GM18520 (cell line): ENCODE data around the gene CLCN6.

Experiments
- ATAC-seq: cut with Tn5 transposase; IDR thresholded peaks from one replicate; pipeline ENCODE4 v1.9.1; 2021; ENCODE audit not compliant: unreplicated experiment

The CLCN6 gene

GRCh38 chr1:11805422-11806306, at the start of gene CLCN6, which contains the start of gene MTHFR:
TSS of gene CLCN6 (plus strand) at chr1:11806191. CDS start at chr1:11806263, 72 bp downstream.
TSS of gene MTHFR (minus strand) at chr1:11805964. CDS start at chr1:11803116, 2,848 bp downstream.
- ATAC-seq: peak; percentile 76

DNA sequence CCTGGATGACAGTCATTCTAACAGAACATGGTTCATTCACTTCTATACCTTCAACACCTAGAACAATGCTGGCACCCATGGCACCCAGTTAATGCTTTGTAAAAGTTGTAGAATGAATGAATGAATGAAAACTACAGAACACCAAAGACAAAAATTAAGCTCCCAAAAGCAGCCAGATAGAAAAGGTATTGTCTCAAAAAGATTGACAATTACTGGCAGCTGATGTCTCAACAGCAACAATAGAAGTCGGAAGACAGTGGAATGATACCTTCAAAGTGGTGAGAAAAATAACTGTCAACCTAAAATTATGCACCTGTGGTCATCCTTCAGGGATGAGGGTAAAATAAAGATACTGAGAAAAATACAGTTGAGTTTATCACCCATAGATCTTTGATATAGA, 48.9 kb upstream of the CLCN6 start:
- no peak for ATAC-seq

DNA sequence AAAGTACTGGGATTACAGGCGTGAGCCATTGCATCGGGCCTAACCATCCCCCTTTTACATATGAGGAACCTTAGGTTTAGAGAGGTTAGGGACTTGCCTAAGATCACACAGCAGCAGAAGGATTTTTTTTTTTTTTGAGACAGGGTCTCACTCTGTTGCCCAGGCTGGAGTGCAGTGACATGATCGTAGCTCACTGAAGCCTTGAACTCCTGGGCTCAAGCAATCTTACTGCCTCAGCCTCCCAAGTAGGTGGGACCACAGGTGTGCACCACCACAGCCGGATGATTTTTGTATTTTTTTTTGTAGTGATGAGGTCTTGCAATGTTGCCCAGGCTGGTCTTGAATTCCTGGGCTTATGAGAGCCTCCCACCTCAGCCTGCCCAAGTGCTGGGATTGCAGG, 46.2 kb upstream of the CLCN6 start:
- no peak for ATAC-seq

DNA sequence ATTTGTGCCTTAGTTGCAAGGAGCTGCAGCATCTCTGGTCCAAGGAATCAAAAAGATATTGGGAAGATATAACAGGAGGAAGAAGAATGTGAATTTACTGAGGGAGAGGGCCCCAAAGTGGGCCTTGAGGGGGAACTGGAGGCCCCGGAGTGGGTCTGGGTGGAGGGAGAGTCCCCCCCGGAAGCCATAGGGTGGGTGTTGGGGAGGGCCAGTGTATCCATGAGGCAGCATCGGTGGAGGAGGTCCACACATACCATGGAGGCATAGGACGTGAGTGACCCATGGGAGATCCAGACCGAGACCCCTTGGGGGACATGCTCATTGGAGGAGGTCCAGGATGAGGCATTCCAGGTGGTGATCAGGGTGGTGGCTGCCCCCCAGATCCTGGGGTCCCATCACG, 44.7 kb upstream of the CLCN6 start:
- no peak for ATAC-seq

DNA sequence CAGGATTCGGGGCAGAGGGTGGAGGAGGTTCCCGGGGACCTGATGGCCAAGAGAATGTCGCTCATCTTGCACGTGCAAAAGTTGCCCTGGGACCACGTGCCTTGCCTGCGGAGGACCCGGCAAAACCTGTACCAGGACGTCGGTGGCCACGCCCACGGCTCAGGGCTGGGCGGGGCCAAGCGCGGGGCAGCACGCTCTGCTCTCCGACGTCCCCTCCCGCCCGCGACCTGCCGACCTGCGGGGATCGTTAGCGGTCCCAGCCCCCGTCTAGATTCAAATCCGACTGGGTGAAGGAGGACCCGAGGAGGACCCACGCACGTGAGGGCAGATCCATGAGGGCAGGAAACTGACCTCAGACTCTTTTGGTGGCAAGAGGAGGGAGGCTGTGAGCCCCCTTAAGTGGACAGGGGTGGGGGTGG, 44.0 kb upstream of the CLCN6 start, which contains the start of gene C1orf167:
C1orf167 (plus strand) TSS at position 206 of the 419 bp plus-strand sequence. CDS start 2,208 bp downstream, outside the sequence.
- ATAC-seq: no peak

GRCh38 chr1:11764115-11764514, 41.9 kb upstream of the CLCN6 start:
- no peak for ATAC-seq

- ATAC-seq: no peak
These were observed 41.5 kb upstream of the CLCN6 start for GRCh38 chr1:11764519-11764918.

- no peak for ATAC-seq
These were observed 40.1 kb upstream of the CLCN6 start for GRCh38 chr1:11765661-11766428.

GRCh38 chr1:11766429-11766776, 39.6 kb upstream of the CLCN6 start:
- no peak for ATAC-seq

DNA sequence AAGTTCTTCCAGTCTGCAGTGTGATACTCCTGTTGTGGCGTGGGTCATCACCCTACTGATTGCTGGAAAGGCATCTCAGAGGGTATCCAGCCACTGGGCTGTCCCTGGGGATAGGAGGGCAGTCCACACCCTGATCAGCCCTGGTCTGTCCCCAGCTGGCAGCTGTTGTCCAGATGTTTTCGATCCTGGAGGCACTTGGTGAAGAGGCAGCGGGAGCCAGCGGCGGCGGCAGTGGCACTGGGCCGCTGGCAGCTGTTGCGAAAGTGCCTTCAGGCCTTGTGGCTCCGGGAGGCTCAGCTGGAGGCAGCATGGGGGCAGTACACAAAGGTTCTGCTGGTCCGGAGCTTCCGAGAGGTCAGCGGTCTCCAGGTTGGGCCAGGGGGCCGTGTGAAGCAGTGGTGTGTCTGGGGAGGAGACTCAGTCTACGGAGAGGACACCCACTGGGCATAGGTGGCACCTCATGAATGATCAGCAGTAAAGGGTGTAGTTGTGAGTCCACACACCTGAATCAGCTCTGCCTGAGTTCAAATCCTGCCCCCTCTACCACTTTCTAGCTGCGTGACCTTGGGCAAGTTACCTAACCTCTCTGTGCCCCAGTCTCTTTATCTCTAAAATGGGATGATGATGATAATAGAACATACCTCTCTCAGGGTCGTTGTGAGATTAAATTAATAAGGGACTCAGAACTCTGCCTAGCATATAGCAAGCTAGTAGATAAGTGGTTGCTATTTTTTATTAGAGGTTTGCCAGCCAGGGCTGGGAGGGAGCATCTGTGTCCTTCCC, 37.9 kb upstream of the CLCN6 start:
- no peak for ATAC-seq

DNA sequence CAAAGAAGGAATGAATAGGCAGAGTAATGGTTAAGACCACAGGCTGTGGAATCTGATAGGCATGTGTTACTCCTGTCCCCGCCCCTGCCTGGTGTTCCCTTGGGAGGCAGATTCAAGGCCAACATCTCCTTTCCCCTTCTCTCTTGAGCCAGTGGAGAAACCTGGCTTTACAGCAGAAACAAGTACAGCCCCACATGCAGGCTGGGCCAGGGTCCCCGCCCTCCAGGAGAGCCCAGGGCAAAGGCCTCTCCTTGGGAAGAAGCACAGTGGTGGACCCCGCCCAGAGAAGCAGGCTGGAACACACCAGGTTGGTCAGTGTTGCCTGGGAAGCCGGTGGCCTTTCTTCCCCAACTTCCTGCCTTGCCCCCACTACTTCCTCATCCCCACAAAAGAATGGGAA, 37.2 kb upstream of the CLCN6 start:
- ATAC-seq: no peak

DNA sequence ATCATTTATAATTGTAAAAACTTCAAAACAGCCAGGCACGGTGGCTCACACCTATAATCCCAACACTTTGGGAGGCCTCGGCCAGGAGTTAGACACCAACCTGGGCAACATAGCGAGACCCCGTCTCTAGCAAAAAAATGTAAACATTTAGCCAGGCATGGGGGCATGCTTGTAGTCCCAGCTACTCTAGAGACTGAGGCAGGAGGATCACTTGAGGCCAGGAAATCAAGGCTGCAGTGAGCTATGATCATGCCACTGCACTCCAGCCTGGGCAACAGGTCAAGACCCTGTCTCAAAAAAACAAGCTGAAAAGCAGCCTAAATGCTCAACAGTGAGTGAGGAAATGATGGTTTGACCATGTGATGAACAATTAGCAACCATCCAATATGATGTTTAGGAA, 36.7 kb upstream of the CLCN6 start:
- ATAC-seq: no peak

DNA sequence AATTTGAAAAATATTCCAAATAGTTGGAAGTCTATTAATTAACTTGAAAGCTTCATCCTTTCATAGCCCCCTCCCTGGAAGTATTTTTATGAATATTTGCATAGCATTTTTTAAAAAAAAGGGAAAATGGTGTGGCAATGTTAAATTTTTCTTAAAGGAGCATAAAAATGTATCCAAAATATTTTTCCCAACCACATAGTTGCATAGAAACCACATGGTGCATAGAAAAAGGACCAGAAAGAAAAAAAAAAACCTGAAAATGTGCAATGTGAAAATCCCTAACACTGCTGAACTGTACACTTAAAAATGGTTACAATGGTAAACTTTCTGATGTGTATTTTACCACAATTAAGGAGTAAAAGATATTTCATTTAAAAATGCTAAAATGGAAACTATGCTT, 36.0 kb upstream of the CLCN6 start:
- ATAC-seq: no peak

DNA sequence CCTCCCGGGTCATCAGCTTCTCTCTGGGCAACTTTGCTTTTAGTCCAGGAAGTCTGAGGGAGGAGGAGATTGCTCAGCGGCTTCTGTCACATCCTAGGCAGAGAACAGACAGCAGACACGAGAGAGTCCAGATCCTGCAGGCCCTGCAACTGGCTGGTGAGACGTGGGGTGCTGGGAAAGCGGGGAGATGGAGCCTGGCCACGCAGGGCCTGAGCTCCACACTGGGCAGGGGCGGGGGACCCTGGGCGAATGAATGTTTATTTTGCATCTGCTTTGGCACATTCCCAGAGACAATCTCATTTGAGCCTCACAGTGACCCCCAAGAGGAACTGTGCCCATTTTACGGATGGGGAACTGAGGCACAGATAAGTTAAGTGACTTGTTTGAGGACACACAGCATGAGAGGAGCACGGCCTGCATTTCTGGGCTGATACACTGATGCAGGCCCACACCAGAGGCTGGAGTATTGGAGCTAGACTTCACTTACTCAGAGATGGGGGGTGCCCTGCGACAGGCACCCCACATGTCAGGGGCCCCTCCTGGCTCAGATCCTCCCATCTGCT, 34.4 kb upstream of the CLCN6 start:
- ATAC-seq: no peak

DNA sequence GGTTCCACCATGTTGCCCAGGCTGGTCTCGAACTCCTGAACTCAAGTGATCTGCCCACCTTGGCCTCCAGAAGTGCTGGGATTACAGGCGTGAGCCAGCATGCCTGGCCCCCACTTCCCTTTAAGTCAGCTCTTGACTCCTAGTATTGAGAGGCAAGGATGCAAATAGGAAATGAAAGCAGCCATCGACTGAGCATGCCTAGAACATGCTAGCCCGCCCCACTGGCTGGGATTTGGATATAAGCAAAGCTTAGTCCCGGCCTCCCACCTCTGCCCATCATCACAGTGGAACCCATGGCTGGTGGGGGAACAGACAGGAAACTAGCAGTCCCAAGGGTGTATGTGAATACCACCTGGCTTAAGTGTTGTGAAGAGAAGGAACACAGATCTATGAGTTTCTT, 33.5 kb upstream of the CLCN6 start:
- ATAC-seq: no peak

- ATAC-seq: no peak
These were observed 31.2 kb upstream of the CLCN6 start for GRCh38 chr1:11774753-11775152.

DNA sequence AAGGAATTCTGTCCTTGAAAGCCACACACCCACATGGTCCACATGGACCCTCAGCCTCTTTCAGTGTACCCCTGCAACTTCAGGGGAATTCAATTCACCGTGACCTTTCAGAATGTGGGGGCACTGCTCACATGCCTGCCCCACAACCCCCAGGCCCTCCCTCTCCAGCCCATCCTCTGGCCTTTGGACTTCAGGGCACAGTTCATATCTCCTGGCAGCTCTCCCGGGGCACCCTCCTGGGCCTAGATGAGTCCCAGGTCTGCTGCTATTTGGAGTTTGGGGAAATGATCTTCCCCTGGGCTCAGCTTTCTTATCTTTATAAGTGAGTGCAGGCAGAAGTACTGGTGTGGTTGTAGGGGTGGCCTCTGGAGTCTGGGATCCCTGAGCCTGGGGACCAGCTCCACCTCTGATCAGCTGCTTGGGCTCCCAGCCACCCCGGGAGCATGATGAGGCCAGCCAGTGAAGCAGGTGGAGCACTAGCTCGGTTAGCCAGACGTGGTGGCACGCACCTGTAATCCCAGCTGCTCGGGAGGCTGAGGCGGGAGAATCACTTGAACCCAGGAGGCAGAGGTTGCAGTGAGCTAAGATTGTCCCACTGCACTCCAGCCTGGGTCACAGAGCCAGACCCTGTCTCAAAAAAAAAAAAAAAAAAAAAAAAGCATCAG, 28.2 kb upstream of the CLCN6 start:
- ATAC-seq: no peak

DNA sequence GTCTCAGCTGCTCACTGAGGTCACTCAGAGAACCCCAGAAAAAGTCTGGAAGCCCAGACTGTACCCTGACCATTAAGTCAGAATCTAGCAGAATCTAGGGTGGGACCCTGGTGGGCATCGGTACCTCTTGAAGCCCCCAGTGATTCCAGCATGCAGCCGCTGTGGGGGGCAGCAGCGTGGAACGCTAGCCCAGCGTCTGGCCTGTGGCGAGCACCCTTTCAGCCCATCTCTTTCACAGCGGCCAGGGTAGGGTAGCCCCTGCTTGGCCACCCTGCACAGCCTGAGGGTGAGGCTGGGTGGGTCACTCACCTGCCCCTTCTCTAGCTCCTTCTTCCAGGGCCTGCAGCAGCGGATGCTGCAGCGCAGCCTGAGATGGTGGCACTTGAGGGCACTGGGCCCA, 27.7 kb upstream of the CLCN6 start:
- no peak for ATAC-seq

GRCh38 chr1:11778844-11779623, 27.0 kb upstream of the CLCN6 start:
- ATAC-seq: no peak
